ENCODE data around the gene MAOA.

MAOA gene

DNA sequence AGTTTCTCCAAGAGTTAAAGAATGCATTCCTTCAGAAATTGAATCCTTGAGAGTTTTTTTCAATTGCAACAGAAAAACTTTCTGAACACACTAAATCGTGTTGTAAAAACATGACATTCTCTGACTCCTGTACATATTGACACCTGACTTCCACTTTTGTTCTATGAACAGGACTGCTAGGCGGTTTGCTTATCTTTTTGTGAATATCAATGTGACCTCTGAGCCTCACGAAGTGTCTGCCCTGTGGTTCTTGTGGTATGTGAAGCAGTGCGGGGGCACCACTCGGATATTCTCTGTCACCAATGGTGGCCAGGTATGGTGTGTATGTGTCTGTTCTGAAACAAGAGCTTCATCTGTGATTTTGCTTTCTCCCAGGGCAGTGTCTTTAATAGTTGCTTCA lies 71.9 kb downstream of the MAOA start:
- Histone ChIP-seq H3K36me3 (no peaks in the 10 kb centered on the region), H3K9me3 (ENCODE audit: severe bottlenecking) (no peaks in the 10 kb centered on the region), H3K27ac (no peak overlapping the region), H3K4me3 (ENCODE audit: low read depth, low read length) (no peak overlapping the region), H3K27me3 (ENCODE audit: insufficient read depth, low read depth, severe bottlenecking) (no peaks in the 10 kb centered on the region)
- TF ChIP-seq, protein P1, sequence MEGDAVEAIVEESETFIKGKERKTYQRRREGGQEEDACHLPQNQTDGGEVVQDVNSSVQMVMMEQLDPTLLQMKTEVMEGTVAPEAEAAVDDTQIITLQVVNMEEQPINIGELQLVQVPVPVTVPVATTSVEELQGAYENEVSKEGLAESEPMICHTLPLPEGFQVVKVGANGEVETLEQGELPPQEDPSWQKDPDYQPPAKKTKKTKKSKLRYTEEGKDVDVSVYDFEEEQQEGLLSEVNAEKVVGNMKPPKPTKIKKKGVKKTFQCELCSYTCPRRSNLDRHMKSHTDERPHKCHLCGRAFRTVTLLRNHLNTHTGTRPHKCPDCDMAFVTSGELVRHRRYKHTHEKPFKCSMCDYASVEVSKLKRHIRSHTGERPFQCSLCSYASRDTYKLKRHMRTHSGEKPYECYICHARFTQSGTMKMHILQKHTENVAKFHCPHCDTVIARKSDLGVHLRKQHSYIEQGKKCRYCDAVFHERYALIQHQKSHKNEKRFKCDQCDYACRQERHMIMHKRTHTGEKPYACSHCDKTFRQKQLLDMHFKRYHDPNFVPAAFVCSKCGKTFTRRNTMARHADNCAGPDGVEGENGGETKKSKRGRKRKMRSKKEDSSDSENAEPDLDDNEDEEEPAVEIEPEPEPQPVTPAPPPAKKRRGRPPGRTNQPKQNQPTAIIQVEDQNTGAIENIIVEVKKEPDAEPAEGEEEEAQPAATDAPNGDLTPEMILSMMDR (IDR thresholded peaks at IDR 0.05; ENCODE audit: low read depth, low read length), result no peak
- DNase-seq, result no peak

DNA sequence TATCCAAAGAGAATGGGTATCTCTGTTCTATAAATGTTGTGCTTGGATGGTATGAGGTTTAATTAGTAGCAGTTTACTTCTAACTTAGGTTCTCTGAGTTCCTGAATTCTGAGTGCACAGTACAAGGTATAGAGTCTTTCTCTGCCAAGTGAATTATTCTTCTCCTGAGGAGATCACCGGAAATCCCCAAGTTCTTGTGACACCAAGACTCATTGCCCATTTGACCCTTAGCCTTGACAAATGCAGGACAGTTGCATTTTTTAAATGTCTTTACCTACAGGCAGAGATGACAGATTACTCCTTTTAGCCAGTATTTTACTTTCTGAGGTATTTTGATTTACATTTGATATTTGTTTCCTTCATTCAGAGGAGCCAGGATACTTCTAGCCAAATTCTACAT lies 72.9 kb downstream of the MAOA start:
- Histone ChIP-seq H3K36me3 (no peaks in the 10 kb centered on the region), H3K4me3 (ENCODE audit: low read depth, low read length) (no peak overlapping the region), H3K27me3 (ENCODE audit: insufficient read depth, low read depth, severe bottlenecking) (no peaks in the 10 kb centered on the region), H3K9me3 (ENCODE audit: severe bottlenecking) (no peaks in the 10 kb centered on the region), H3K27ac (no peak overlapping the region)
- TF ChIP-seq, protein P1 (IDR thresholded peaks at IDR 0.05; ENCODE audit: low read depth, low read length), result no peak
- no peak for DNase-seq

DNA sequence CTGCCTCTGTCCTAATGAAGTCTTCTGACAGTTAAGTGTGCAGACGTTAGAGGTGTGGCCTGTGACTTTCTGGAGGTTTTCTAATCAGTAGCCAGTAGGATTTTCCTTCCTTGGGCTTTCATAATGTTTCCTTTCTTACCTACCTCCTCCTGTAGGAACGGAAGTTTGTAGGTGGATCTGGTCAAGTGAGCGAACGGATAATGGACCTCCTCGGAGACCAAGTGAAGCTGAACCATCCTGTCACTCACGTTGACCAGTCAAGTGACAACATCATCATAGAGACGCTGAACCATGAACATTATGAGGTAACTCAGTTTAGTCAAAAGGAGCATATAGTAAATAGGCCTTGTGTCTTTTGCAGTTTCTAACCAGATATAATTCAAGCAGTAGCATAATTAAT lies 75.0 kb downstream of the MAOA start:
- no peak overlapping the region for H3K4me3 ChIP-seq (ENCODE audit: low read depth, low read length)
- TF ChIP-seq, protein P1 (IDR thresholded peaks at IDR 0.05; ENCODE audit: low read depth, low read length), result no peak
- H3K36me3 ChIP-seq, result no peaks in the 10 kb centered on the region
- no peaks in the 10 kb centered on the region for H3K27me3 ChIP-seq (ENCODE audit: insufficient read depth, low read depth, severe bottlenecking)
- DNase-seq, result no peak
- H3K27ac ChIP-seq, result no peak overlapping the region
- no peaks in the 10 kb centered on the region for H3K9me3 ChIP-seq (ENCODE audit: severe bottlenecking)

DNA sequence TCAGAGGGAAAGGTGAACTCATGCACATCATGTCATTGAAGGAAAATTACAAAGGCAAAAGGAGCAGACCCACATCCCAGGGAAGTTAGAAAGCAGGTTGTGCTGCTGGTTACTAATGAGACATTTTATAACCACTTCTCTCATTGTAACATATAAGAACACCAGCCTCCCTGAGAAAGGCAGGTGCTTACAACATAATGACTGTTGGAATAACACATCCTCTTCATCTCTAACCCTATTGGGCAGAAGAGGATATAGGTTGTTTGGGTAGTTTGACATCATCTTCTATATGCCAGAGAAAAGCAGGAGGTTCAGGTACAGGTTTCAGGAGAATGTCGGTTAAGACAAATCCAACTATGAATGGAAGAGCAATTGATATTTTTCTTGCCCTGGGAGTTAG lies 77.6 kb downstream of the MAOA start:
- TF ChIP-seq, protein P1 (IDR thresholded peaks at IDR 0.05; ENCODE audit: low read depth, low read length), result no peak
- H3K36me3 ChIP-seq, result no peaks in the 10 kb centered on the region
- no peak overlapping the region for H3K4me3 ChIP-seq (ENCODE audit: low read depth, low read length)
- H3K27me3 ChIP-seq (ENCODE audit: insufficient read depth, low read depth, severe bottlenecking), result no peaks in the 10 kb centered on the region
- H3K9me3 ChIP-seq (ENCODE audit: severe bottlenecking), result no peaks in the 10 kb centered on the region
- no peak for DNase-seq
- H3K27ac ChIP-seq, result no peak overlapping the region

DNA sequence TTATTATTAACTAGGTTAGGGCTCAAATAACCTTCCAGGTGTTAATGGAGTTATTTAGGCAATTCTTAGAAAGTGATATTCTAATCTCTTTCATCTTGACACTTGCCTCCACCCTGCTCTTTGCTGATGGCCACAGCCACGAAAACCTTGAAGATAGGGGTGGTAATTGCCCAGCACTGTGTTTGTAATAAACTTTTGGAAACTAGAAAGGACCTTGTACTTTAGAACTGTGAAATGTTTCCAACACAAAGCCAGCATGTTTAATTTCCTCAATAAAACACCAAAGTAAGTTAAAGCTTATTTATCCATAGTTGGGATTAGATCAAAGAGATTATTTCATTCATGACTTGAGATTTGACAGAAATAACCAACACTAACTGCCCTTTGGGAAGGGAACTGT lies 78.3 kb downstream of the MAOA start:
- no peaks in the 10 kb centered on the region for H3K27me3 ChIP-seq (ENCODE audit: insufficient read depth, low read depth, severe bottlenecking)
- TF ChIP-seq, protein P1 (IDR thresholded peaks at IDR 0.05; ENCODE audit: low read depth, low read length), result no peak

DNA sequence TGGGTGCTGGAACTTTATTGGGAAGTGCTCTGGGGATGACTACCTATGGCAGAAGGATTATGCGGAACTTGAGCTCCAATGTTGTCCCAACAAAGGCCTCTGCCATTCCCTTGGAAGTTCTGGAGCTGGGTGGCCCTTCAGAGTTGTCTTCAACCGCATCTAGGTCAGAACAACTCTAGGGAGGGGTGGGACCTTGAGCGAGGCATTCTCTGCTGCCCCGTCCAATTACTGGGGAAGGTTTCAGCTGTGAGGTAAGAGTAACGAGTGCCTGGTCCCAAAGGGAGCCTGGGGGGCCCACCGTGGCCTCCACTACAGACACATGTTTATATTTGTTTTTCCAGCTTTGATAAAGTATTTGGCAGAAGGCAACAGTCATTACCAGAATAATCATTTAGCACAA lies 79.4 kb downstream of the MAOA start:
- H3K9me3 ChIP-seq (ENCODE audit: severe bottlenecking), result no peaks in the 10 kb centered on the region
- H3K36me3 ChIP-seq, result no peaks in the 10 kb centered on the region
- TF ChIP-seq, protein P1 (IDR thresholded peaks at IDR 0.05; ENCODE audit: low read depth, low read length), result no peak
- no peak overlapping the region for H3K4me3 ChIP-seq (ENCODE audit: low read depth, low read length)
- DNase-seq, result no peak
- H3K27me3 ChIP-seq (ENCODE audit: insufficient read depth, low read depth, severe bottlenecking), result no peaks in the 10 kb centered on the region
- no peak overlapping the region for H3K27ac ChIP-seq

More for the DNA sequence above, 78.3 kb downstream of the MAOA start:
- no peaks in the 10 kb centered on the region for H3K9me3 ChIP-seq (ENCODE audit: severe bottlenecking)
- no peaks in the 10 kb centered on the region for H3K36me3 ChIP-seq
- DNase-seq, result no peak
- H3K27ac ChIP-seq, result no peak overlapping the region
- H3K4me3 ChIP-seq (ENCODE audit: low read depth, low read length), result no peak overlapping the region
